Epithelial cell of prostate (primary cell): ENCODE data around the gene MACROD2.
A peak's percentile ranks its signal among the peaks of the same experiment; 100 is the strongest.

Experiments
- DNase-seq: peaks from one replicate; pipeline ENCODE4 v3.0.0-alpha.2; 2011; ENCODE audit warnings: low read depth, low spot score
- H3K27ac ChIP-seq: fragments of 450-650 bp; 2 replicates; pipeline ENCODE4 v1.5.1; 2017; ENCODE audit warnings: mild to moderate bottlenecking

The MACROD2 gene

DNA sequence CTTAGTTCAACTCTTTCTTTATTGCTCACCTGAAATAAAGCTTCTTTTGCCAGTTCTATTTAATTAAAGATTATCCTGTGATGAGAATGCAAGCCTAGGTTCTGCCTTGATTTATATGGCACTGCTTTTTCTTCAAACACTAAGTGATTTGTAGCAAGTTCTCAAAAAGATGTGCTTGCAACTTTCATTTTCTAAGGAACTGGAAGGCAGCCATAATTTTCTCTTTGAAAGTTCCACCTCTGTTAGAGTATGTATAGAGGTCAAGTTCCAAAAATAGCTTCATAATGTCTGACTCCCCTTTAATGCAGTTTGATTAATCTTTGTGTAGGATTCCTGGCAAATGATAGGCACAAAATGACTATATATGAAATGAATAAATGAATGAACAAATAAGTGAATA lies 870.4 kb downstream of the MACROD2 start:
- DNase-seq = no peak
- no peak overlapping the region for H3K27ac ChIP-seq

DNA sequence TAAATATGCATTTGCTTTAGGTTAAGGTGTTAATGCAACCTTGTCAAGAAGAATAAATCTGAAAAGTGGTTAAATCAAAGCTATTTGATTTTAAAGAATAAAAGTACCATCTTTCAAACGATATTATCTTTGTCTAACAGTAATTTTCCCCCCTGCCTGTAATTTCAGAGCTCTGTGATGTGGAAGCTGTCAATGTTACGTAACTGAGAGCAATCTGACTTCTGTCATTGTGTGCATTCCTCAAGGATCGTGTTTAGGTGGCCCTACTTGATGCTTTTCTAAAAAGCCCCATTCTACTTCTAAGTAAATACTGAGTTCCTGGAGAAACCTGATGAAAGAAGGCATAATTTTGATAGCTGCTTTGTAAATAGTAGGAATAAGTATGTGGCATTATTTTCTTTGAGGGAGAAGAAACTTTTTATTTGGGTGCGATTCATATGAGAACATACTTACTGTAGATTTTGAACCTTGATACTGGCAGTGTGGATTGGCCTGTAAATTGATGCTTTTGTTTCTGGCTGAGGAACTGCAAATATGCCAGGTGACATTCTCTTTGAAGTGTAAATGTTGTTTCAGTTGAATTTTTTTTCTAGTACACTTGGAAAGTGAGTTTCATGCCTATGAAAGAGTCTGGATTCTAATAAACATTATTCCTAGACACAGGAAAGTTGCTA lies 871.7 kb downstream of the MACROD2 start:
- H3K27ac ChIP-seq = no peak overlapping the region
- no peak for DNase-seq

- peak overlapping the region; percentile 95 for H3K27ac ChIP-seq
- no peak for DNase-seq
Measured at GRCh38 chr20:14877301-14878028, 882.1 kb downstream of the MACROD2 start.

GRCh38 chr20:14878676-14879019 lies 883.3 kb downstream of the MACROD2 start:
- no peak for DNase-seq
- peak overlapping the region; percentile 95 for H3K27ac ChIP-seq

- peak overlapping the region; percentile 95 for H3K27ac ChIP-seq
- peak; percentile 93 for DNase-seq
Measured at GRCh38 chr20:14879020-14879697, 883.8 kb downstream of the MACROD2 start.

DNA sequence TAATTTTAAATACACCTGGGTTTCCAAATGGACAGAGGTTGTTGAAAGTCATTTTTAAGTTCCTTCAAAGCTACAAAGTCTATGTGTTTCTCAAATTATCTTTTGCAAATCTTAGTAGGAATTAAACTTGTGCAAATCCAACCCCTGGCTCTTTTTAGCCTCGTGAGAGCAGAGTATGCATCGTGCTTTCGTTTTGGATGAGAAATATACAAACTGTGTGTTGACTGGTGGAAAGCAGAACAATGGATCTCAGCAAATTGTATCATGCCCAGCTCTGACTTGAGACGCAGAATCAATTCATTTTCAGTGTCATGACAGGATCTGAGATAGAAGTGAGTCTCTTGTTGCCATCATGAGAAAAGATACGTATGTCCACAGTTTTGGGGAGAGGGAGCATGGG lies 884.5 kb downstream of the MACROD2 start:
- no peak for DNase-seq
- H3K27ac ChIP-seq = peak overlapping the region; percentile 95

GRCh38 chr20:14881518-14881917 lies 886.2 kb downstream of the MACROD2 start:
- DNase-seq = no peak
- H3K27ac ChIP-seq = peak overlapping the region; percentile 93

DNA sequence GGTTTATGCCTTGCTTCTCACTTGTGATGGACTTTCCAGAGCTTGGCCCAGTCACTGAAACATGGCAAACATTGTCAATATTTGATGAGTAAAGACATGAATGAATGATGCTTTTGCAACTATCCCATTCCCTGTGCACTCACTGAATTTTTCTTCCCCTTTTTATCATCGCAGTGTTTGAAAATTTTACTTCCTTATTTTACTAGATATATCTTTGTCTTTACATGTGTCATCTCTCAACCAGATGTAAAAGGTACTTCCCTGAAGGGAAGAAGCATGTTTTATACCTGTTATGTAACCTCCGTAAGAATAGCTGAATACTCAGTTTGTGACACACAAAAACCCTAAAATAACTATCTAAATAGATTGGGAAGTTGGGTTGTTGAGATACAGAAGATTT lies 886.8 kb downstream of the MACROD2 start:
- H3K27ac ChIP-seq = peak overlapping the region; percentile 93
- no peak for DNase-seq

DNA sequence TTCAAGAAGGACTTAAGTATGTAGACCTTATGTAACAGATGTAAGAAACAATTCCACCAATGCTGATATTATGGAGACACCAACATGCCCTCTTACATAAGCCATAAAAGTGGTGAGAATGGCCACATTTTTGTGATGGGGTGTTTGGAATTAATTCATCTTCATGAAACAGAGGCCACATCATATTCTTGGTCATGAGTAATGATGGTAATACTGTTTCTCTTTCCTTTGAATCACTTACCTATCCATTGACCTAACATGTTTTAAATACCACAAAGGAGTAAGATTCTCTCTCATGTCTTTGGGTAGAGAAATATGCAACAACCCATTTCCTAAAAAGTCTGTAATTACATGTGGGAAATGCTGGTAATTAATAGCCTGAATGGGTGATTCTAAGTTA lies 887.5 kb downstream of the MACROD2 start:
- DNase-seq = peak; percentile 59
- peak overlapping the region; percentile 93 for H3K27ac ChIP-seq

- DNase-seq = peak; percentile 16
- peak overlapping the region; percentile 93 for H3K27ac ChIP-seq
Measured at GRCh38 chr20:14883324-14883723, 888.0 kb downstream of the MACROD2 start.

DNA sequence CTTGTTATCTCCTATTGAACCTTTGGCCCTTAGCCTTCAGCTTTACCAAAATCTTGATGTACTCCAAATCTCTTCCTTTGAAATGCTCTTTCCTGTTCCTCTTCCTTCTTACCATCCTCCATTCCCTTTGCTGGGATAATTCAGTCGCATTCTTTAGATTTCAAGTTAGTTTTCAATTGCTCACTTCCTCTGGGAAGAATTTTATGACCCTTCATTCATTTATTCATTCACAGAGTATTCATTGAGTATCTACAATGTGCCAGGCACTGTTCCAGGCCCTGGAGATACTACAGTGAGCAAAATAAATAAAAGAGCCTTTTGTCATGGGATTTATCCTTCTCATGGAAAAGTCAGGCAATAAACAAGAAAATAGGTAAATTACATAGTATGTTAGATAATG lies 890.3 kb downstream of the MACROD2 start:
- peak overlapping the region; percentile 3 for H3K27ac ChIP-seq
- DNase-seq = no peak

GRCh38 chr20:14888134-14888533 lies 892.8 kb downstream of the MACROD2 start:
- DNase-seq = no peak
- no peak overlapping the region for H3K27ac ChIP-seq

GRCh38 chr20:14889496-14890255 lies 894.4 kb downstream of the MACROD2 start:
- no peak for DNase-seq
- no peak overlapping the region for H3K27ac ChIP-seq

GRCh38 chr20:14890713-14891112 lies 895.4 kb downstream of the MACROD2 start:
- DNase-seq = no peak
- H3K27ac ChIP-seq = no peak overlapping the region

DNA sequence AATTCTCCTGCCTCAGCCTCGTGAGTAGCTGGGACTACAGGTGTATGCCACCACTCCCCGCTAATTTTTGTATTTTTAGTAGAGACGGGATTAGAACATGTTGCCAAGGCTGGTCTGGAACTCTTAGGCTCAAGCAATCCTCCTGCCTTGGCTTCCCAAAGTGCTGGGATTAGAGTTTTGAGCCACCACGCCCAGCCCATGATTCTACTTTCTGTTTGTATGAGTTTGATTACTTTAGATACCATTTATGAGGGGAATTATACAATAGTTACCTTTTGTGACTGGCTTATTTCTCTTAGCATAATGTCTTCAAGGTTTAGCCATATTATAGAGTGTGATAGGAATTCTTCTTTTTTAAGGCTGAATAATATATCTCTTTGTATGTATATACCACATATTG lies 897.5 kb downstream of the MACROD2 start:
- H3K27ac ChIP-seq = no peak overlapping the region
- DNase-seq = no peak

GRCh38 chr20:14896569-14896968 lies 901.3 kb downstream of the MACROD2 start:
- no peak for DNase-seq
- no peak overlapping the region for H3K27ac ChIP-seq

DNA sequence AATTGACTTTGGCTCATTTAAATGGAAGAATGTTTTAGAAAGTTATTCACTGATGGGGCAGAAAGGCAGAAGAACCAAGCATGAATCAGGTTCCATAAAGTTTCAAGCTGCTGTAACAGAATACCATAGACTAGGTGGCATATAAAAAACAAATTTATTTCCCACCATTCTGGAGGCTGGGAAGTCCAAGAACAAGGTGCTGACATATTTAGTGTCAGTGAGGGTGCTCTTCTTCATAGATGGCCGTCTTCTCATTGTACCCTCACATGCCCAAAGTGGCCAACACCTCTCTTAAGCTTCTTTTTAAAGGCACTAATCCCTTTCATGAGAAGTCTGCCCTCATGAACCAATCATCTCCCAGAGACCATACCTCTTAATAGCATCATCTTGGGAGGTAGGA lies 902.3 kb downstream of the MACROD2 start:
- H3K27ac ChIP-seq = no peak overlapping the region
- DNase-seq = no peak

DNA sequence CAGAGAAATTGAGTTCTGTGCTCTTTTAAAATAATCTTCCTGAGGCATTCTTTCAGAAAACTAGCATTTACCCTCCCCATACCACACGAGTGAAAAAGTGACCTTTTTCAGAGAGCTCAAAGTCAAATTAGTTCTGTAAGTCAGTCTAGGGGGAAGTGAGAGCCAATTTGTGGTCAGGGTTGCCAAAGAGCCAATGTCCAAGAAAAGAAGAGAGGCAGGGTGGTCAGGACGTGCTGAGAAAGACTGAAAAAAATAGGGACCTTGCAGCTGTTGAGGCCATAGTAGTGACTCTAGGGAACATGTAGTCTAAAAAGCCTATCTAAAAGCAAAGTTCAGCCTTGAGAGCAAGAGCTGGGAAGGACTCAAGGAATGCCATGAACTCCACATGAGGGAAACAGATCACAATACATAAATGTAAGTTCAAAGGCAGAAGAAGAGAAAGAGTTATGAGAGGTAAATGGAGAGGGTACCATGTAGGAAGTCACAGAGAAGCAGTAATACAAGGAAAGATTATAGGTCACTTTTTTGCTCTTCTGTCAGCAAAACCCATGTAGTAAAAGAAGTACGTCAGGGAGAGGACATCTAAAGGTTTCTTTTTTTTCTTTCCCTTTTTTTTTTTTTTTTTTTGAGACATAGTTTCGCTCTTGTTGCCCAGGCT lies 907.2 kb downstream of the MACROD2 start:
- no peak for DNase-seq
- H3K27ac ChIP-seq = no peak overlapping the region

- no peak for DNase-seq
- H3K27ac ChIP-seq = no peak overlapping the region
Measured at GRCh38 chr20:14906908-14907434, 911.7 kb downstream of the MACROD2 start.

- no peak overlapping the region for H3K27ac ChIP-seq
- DNase-seq = no peak
Measured at GRCh38 chr20:14910126-14910525, 914.8 kb downstream of the MACROD2 start.
